DLD1 (cell line): ENCODE data around the gene ELP5.

ENCODE experiments used
- in situ Hi-C: cut with HindIII; loops from 2 replicates; pipeline ENCODE4 v1.10.0; 2017; ENCODE audit warnings: low sequenced_read_pairs

Gene ELP5

DNA sequence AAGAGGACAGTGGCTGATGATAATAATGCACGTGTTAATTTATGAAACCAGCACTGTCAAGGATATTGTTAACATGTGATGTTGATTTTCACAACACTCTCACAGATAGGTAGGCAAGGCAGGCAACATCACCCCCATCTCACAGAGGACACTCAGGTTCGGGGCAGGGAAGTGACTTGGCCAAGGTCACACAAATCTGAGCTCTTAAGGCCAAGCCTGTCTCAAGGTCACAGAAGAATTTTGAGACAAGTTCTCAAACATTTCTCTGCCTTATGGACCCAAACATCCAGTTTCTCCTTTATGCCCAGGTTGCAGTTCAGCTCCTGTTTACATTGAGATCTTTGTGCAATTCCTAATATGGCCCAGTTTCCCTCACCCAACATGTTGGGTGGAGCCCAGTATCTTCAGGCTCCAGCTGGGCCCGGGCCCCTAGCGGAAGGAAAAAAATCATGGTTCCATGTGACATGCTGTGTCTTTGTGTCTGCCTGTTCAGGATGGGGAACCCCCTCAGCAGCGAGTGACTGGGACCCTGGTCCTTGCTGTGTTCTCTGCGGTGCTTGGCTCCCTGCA, 30.8 kb downstream of the ELP5 start:
- in situ Hi-C loops: no loop called here

DNA sequence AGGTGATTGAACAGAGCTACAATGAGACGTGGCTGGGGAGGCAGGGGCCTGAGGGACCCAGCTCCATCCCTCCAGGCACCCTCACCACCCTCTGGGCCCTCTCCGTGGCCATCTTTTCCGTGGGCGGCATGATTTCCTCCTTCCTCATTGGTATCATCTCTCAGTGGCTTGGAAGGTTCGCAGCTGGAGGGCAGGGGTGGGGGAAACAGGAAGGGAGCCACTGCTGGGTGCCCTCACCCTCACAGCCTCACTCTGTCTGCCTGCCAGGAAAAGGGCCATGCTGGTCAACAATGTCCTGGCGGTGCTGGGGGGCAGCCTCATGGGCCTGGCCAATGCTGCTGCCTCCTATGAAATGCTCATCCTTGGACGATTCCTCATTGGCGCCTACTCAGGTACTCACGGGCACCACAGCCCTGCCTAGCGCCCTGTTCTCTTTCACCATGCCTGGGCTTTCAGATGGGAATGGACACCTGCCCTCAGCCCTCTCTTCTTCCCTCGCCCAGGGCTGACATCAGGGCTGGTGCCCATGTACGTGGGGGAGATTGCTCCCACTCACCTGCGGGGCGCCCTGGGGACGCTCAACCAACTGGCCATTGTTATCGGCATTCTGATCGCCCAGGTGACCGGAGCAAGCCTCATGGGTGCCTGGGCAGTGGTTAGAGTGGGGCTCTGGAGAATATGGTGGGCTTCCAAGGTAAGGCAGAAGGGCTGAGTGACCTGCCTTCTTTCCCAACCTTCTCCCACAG, 31.6 kb downstream of the ELP5 start:
- in situ Hi-C loops: no loop called here

DNA sequence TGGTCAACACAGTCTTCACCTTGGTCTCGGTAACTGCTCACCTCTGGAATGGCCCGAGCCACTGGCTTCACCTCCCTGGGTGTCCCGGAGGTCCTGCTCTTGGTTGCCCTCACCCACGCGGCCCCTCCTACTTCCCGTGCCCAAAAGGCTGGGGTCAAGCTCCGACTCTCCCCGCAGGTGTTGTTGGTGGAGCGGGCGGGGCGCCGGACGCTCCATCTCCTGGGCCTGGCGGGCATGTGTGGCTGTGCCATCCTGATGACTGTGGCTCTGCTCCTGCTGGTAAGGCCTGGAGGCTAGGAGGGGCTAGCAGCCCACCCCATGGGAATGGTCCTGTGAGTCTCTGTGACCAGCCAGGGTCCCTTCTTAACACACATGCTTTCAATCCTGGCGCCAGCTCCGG, 32.9 kb downstream of the ELP5 start:
- in situ Hi-C loops: no loop called here

DNA sequence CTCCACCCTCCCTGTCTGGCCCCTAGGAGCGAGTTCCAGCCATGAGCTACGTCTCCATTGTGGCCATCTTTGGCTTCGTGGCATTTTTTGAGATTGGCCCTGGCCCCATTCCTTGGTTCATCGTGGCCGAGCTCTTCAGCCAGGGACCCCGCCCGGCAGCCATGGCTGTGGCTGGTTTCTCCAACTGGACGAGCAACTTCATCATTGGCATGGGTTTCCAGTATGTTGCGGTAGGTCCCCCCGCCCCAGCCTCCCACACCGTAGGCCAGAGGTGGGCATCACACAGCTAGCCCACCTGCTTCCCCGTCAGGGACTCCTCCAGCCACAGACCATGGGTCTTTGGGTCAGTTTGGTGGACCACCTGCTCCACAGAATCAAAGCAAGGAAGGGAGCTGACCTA, 33.7 kb downstream of the ELP5 start:
- in situ Hi-C loops: no loop called here

DNA sequence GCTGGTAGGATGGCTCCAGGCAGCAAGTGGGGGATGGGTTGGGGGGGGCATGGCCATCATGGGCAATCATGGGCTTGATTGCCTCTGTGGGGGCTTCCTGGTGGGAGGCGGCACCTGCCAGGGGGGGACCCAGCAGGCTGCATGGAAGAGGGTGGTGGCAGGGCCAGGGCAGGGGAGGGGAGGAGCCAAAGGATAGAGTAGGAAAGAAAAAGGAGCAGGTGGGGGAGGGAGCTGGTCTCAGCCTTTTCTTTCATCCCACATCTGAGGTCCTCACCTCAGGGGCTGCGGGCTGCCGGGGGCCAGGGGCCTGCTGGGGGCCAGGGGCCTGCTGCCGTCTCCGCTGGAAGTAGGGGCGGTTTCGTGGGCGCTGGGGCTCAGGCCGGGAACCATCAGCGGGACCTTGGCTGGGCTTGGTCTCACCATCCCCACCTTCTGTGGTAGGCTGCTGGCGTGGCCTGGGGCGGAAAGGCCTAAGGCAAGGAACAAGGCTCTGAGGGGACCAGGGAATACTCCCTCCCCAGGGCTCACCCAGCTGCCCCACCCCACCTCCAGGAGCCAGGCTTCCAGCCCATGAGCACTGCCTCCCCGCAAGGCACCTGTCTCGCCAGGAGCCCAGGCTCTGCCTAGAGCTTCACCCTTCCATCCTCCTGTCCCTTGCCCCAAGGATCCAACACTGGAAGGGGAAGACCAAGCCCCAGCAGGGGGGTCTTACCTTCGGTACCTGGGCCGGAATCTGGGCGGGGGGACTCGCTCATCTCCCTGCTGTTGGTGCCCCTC, 37.4 kb downstream of the ELP5 start:
- in situ Hi-C loops: no loop called here

DNA sequence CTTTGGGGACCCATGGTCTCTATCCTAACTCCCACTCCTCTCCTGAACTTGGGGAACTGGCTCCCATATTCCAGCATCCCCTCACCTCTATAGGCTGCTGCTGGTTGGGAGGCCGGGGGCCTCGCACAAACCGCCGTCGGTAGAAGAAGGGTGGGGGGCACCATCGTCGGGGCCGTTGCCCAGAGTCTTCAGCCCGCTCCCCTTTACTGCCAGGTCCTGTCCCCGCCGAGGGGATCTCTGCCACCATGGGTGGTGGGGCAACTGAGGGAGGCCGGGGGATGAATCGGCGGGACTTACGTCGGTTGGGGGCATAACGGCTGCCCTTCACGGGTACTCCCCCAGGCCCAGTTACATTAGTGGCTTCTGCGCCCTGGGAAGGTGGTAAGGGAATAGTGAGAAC, 38.2 kb downstream of the ELP5 start:
- in situ Hi-C loops: no loop called here

DNA sequence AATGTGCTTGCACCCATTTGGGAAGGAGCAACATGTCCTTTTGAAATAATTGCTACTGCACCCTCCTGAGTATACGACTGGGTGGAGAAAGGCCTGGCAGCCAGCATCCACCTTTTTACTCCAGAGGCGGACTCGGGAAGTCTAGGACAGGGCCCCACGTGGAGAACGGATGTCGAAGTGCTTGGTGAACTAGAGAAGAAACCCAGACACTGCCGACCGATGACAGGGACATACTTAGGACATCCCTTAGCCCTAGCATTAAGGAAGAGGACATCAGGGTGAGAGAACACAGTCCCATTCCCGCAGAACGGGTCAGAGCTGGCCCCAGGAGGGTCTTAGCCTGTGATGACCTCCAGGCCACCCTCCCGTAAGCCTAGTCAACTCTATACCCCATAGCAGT, 38.7 kb downstream of the ELP5 start:
- in situ Hi-C loops: no loop called here

DNA sequence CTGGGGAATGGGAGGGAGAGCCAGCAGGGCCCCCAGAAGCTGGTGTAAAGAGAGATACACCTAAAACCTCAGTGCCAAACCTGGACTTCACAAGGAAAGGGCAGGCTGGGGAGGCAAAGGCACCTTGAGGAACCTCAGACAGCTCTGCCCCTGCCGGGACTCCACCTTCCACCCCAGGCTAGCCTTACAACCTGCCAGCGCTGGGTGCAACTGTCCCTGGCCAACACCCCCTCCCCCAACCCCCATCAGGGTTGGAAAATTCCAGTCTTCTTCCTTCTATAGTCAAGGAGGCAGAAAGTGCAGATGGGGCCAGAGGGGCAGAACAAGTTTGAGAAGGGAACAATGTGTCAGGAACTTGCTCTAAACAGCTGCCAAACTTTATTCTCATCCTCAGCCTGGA, 40.2 kb downstream of the ELP5 start:
- in situ Hi-C loops: no loop called here

DNA sequence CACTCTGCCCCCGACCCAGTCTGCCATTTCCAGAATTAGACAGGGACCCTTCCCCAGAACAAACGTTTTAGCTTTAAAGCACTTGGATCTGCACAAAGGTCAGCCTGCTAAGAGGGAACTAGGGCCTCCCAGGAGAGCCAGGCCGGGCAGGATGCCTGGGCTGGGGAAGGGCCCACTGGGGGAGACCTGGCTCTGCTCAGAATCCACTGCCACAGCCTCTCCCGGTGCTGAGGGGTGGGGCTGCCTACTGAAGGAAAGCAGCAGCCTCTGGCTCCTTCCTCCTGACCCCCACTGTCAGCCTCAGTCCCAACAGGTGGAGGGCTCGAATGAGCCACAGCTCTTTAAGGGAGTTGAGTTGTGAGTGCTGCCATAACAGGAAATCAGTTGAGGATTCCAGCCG, 40.7 kb downstream of the ELP5 start:
- in situ Hi-C loops: no loop called here

DNA sequence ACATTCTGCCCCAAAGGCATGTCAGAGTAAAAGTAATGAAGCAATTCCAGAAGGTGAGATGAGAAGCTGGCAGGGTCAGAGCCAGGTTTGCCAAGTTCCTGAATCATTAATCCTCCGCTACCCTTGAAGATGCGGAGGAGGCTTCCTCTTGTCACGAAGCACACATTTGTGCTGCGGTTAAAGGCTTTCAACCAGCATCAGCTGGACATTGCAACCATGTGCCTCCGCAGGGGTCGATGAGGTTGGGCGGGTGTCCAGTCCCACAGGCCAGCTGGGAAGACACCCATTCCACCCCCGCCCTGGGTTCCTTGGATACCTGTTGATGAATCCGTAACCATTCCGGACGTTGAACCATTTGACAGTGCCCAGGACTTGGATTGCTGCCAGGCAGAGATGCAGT, 41.1 kb downstream of the ELP5 start:
- in situ Hi-C loops: no loop called here

DNA sequence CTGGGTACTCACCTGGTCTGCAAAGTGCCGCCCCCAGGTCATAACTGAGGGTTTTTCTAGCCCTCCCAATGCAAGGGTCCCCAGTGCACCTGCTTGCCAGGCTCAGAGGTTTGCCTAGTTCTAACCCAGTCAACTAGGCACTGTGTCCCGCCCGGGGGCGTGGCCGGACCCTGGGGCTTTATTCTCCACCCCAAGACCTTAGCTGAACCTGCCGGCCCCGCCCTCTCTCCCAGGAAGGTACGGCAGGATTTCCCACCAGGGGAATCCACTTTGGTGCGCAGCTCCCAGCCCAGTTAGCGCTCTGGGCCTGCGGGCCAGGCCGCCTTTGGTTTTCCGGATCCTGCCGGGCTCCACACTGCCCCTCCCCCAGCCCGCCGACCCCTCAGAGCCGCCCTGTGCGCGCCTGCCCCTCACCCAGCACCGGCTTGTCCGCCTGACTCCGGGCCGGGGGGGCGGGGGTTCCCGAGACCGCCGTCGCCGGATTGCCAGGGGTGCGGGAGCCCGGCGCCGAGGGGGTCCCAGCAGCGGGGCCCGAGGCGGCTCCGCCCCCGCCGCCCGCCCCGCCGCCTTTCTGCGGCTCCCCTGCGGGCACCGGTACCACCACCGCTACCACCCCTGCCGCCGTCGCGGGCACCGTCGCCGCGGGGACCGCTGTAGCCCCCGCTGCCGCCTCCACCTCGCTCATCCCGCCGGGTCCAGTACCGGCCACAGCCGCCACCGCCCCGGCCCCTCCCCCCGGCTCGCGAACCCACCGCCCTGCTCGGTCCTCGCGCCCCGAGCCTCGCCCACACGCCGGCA, 42.0 kb downstream of the ELP5 start:
- in situ Hi-C loops: no loop called here

DNA sequence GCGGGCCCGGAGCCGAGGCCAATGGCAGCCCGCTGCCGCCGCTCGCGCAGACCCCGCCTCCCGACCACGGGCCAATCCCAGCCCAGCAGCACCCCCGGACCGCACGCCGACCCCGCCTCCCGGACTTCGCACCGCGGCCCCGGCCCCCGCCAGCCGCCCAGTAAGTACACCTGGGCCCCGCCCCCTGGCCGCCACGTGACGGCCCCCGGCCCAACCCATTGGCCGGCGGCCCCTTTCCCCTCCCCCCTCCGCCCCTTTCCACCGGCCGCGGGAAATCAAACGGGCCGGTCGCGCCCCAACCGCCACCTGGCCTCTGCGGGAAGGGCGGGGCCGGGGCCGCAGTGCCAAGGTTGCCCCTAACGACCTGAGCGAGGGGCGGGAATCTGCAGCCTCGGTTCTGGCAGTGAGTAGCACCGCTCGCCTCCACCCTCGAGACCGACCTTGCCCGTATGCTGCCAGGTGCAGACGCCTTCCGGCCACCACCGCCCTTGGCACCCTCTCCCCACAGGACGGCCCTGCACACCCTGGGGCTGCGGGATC, 42.7 kb downstream of the ELP5 start, which contains the start of gene YBX2:
Gene YBX2 (minus strand): TSS at position 26 of the 540 bp plus-strand sequence. CDS start 139 bp downstream, outside the sequence.
- in situ Hi-C loops: no loop called here

DNA sequence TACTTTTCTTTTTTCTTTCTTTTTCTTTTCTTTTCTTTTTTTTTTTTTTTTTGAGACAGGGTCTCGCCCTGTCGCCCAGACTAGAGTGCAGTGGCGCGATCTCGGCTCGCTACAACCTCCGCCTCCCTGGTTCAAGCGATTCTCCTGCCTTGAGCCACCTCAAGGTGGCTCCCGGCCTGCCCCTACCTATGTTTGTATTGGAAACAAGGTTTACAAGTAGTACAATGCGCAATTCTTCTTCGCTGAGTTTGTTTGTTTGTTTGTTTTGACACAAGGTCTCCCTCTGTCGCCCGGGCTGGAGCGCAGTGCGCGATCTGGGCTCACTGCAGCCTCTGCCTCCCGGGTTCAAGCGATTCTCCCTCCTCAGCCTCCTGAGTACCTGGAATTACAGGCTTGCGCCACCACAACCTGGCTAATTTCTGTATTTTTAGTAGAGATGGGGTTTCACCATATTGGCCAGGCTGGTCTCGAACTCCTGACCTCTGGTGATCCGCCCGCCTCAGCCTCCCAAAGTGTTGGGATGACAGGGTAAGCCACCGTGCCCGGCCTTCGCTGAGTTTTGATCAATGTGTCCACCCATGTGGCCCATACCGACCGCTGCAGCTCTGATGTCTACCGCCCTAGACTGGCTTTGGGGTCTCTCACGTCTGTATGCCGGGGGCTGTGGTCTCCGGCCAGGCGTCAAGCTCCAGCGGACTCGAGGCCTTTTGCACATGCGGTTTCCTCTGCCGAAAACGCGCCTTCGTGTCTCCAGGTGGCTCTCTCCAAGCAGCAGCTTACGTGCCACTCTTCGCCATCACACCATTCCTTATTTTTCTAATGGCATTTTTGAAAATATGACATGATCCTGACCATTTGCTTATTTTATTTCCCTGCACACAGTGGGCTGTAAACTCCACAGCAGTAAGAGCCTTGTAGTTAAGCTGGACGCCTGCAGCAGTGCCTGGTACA, 43.5 kb downstream of the ELP5 start:
- in situ Hi-C loops: no loop called here

DNA sequence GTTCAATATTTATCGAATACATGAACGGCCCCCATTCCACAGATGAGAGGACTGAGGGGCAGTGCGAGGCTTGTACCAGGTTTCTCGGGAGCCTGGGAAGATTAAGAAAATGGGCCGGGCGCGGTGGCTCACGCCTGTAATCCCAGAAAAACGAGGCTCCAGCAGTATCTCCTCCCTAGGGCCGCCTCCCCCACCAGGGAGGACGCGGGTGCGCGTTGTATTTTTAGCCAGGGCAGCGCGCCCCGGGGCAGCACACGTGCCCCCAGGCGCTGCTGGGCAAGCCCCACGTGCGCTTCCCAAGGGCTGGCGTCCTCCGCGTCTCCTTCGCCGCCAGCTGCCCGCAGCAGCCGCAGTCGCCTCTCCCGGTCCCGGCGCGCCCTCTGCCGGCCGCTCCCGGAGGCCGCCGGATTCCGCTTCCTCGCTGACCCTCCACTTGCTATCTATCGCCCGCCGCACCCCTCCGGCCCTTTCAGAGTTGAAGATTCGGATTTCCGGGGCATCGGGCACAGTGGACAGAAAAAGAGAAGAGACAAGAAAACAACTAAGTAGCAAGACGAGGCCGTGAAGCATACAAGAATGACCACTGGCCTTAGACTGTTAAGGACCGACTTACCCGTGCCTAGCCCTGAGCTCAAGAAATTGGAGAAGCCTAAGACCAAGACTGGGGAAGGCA, 44.3 kb downstream of the ELP5 start:
- in situ Hi-C loops: no loop called here

DNA sequence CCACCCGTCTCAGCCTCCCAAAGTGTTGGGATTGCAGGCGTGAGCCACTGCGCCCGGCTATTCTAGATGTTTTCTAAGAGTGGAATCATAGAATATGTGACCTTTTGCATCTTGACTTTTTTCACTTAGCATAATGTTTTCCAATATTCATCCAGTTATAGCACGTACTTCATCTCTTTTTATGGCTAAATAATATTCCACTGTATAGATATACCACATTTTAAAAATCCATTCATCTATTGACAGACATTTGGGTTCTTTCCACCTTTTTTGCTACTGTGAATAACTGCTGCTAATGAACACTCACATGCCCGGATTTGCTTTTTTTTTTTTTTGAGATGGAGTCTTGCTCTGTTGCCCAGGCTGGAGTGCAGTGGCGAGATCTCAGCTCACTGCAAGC, 52.2 kb downstream of the ELP5 start:
- in situ Hi-C loops: no loop called here

DNA sequence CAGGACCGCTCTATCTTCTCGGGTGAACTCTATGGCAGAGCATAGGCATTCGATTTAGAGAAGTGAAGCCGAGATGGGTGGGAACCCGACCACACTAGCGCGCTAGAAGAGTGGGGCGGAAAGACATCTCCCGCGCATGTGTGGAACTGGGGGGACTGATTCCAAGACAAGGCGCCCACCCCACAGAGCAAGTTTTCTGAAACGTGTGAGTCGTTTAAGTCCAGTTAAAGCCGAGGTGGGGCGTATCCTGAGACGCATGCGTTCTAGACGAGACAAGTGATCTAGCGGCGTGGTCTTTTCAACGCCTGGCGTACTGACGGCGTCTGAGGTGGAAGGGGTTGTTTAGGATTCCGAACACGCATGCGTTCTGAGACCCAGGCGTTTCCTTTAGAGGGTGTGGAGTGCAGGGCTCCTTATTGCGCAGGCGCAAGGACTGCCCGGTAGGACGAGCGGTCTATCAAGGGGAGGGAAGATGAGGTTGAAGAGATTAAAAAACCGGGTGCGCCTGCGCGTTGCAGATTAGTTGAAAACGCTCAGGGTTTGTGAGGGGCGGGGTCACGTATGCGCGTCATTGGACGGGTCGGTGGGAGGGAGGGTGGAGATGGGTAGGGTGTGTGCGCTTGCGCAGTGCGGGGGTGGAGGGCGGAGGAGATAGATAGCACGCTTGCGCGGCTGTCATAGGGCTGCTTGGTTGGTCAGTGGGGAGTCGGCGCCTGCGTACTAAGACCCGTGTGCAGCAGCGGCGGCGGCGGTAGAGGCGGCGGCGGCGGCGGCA, 55.1 kb downstream of the ELP5 start, which contains the start of gene EIF5A:
Gene EIF5A (plus strand): TSS at position 718 of the 775 bp plus-strand sequence. CDS start 2,008 bp downstream, outside the sequence.
- in situ Hi-C loops: no loop called here

DNA sequence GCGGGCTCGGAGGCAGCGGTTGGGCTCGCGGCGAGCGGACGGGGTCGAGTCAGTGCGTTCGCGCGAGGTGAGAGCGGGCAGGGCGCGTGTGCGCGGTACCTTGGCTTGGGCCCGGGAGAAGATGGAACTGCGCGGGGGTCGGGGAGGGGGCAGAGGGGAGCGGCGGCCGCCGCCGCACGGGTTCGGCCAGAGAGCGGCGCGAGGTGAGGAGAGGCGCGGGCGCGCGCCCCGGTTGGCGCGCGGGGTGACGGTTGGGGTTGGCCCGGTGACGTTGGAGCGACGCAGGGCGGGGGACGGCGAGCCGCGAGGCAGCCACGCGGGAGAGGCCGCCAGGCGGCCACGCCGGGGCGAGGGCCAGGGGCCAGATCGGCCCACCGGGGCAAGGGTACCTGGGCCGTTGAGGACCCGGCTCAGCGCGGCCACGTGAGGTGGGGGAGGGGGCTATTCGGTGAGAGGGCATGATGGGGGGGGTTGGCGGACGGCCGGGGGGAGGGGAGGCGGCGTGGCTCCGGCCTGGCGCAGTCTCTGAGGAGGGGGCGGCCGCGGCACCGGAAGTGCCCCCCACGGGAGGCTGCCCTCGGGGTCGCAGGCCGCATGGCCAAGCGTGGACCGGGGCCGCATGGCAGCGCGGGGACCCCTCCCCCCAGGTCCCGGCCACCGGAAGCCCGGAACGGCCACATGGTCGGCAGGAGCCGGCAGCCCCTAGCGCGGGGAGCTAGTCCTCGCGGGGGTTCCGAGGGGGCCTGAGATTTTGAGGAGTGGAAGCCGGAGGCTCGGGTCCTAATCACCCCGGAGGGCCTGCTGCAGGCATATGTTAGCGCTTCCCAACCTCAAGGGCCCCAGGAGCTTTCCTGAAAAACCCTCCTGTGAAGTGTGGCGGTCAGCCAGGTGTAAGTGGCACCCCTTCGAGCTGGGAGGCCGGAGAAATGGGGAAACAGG, 55.9 kb downstream of the ELP5 start:
- in situ Hi-C loops: no loop called here
